ENCODE data around the gene DENND1B.
A peak's percentile ranks its signal among the peaks of the same experiment; 100 is the strongest.

Gene DENND1B

DNA sequence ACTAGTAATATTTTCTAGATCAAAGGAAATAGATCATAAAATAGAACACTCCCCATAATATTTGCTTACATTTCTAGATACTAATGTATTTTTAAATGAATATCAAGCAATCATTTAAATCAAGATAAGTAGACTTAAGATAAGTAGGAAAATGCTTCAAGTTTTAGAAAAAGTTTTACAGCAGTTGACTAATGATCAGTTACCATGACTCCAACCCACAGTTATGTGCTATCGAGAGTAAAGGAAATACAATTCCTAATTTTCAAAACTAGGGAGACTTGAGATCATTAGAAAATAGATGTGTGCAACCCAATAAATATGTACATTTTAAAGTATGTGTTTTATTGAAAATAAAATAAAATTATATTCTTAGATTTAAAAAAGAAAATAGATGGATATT is 95.0 kb downstream of the DENND1B start:
- no peak for DNase-seq

DNA sequence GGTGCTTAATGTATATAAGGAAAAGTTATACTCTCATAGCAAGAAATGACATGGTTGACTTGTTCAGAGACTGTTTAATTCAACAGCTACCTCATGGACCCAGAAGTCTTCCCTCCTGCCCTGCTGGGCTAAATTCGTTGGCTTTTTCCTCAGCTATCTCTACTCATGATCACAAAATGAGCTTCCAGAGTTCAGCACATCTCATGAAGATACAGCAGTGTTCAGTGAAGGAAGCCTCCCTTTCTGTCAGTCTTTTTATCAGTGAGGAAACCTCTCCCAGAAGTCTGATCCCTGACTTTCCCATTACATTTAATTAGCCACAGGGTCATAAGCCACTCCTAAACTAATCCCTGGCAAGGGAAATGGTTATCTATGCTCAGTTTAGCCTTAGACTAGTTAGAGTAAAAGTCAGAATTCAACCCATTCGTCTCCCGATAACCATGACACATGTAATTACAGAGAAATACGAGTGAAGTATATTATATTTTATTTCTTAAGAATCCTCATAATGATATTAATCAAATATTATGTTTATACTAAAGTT is 97.5 kb downstream of the DENND1B start:
- no peak for DNase-seq

- no peak for DNase-seq
Measured at GRCh38 chr1:197677313-197677712, 98.0 kb downstream of the DENND1B start.

DNA sequence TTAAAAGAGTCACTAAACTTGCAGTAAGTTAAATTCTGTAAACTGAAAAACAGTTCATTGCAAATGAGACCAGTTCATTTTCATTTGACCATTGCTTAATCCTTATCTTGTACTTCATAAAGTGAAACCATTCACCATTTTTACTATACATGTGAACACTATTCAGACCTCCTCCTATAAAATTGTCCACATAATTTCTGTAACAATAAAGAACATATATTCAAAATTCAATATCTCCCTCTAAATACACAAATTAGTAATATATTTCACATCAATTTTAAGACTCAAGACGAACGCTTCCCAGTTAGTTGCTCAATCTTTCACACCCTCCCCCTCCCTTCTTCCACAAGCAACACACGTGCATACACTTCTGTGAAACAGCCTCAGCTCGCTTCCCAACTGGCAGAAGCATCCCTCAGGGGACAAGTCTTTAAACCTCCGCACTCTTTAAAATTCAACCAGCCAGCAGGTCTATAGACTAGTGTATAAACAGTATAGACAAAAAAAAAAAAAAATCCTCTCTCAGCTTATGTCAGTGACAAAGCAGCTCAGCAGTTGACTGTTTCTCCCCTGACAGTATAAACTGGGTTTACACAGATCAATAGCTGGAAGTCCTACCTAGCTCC is 99.6 kb downstream of the DENND1B start:
- DNase-seq: peak; percentile 8 to 25 (median 12)

DNA sequence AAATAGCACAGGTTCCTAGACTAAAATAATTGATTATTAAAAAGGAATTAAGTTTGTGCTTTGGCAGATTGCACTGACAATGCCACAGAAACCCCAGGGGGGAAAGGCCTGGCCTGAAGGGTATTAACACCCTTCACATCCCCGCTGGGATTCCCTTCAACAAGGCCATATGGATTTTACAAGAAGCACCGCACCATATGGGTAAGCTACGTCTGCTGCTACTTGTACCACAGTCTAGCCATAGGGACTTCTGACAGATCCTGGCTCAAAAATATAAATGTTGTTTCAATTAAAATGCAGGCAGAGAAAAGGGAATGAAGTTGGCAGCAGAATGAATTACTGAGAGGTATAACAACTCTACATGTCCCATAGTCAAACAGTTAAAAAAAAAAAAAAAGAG is 101.0 kb downstream of the DENND1B start:
- DNase-seq: no peak

DNA sequence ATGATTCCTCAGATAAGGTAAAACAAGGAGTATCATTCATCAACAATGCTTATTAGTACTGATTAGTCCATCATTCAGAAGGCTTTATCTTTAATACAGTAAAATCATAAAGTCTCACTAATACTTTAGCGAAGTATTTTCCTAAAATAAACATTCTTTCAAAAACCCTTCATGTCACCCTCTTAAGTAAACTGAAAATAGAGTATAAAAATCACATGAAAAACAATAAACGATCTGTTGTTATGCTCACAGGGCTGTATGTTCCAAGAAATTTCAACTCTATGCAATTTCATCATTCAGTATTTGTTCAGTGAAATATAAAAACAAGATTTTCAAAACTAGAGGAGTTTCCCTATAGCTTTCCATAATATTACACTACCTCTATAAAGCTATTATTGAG is 102.0 kb downstream of the DENND1B start:
- DNase-seq: no peak

DNA sequence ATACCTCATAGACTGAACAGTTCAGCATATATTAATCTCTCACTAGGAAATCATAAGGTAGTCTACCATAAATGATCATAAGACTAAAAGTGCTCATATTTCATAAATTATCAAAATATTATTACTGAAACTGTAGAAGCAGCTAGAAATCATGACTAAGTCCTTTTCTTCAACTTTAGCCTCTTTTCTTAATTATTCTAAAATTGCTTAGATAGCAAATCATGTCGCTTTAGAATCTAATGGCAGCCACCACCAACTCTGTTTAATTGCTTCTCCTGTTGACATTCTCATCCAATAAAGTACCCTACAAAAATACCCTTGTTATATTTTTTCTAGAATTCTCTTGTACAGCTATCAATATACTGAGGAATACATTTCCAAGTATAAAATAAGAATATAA is 102.9 kb downstream of the DENND1B start:
- no peak for DNase-seq

- no peak for DNase-seq
Measured at GRCh38 chr1:197671920-197672319, 103.4 kb downstream of the DENND1B start.

DNA sequence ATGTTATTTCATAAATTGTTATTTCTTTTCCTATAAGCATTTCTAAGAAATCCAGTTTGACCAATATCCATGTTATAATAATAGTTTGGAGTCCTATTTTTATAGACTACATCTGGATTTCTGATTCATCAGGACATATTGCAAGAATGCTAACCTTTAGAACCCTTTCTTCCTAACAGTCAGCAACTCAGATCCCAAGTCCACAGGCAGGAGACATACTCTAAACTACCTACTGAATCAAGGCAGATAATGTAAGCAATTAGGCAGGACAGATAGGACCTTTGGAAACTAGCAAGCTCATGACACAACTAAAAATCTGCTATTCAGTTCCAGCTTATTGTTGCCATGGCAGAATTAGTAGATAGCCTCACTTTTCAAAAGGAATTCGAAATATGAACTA is 104.1 kb downstream of the DENND1B start:
- no peak for DNase-seq

DNA sequence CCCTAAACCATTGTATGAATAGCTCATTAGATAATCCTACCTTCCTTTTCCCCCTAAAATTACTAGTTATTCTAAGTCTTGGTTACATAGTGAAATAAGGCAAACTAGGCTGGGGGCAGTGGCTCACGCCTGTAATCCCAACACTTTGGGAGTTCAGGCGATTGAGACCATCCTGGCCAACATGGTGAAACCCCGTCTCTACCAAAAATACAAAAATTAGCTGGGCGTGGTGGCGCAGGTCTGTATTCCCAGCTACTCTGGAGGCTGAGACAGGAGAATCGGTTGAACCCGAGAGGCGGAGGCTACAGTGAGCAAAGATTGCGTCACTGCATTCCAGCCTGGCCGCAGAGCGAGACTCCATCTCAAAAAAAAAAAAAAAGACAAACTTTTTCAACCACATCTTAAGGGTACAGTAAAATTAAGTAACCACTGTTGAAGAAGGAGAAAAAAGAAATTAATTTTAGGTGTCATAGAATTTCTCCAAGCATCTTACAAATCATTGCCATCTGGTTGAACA is 108.5 kb downstream of the DENND1B start:
- DNase-seq: no peak

DNA sequence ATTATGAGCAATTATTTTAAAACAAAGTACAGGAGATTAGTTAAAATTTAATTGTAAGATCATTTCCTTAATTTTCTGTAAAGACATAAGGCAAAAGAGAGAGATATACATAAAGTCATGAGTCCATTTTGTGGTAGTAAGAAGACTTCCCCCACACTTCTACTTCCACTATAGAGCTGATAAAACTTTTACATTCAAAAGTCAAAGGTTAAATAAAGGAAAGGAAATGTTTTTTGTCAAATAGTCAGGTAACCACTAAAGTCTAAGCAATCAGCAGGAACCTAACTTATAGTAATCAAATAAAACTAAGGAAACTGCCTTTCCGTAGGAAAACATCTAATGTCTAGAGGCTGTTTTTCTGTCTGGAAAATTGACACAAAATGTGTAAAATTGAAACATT is 110.9 kb downstream of the DENND1B start:
- DNase-seq: no peak

- DNase-seq: no peak
Measured at GRCh38 chr1:197663162-197663953, 111.9 kb downstream of the DENND1B start.

GRCh38 chr1:197660389-197660788 is 114.9 kb downstream of the DENND1B start:
- no peak for DNase-seq

- DNase-seq: peak; percentile 6 to 61 (median 58)
Measured at GRCh38 chr1:197659171-197659570, 116.1 kb downstream of the DENND1B start.

DNA sequence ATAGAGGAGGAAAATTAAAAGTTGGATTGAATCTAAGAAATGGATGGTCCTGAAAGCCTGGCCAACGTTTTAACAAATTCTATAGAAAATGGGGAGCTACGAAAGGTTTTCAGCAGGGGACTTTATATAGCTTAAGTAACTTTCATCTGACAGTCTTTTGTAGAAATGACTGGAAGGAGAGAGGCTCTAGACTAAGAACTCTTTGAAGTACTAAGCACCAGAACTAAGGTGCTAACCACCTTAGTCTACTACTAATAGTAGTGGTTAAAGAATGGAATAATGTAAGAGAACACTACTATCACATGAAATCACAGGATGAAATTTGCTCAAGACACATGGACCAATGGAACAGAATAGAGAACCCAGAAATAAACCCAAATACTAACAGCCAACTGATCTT is 126.1 kb downstream of the DENND1B start:
- no peak for DNase-seq

DNA sequence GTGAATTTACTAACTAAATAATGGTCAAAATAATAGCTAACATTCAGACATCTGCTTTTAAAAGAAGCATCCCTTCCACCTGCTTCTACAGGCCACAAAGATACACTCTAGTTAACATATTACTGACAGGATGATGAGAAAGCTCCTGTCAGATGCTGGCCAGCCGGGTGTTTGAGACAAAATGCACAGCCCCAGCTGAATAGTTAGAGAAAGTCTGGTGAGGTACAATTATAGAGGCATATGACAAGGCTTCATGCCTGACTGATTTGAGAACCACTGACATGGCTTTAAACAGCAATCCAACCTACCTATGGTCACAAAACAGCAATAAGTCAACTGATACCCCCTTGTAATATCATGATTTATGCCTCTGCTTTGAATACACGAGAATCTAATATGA is 137.0 kb downstream of the DENND1B start:
- DNase-seq: no peak

DNA sequence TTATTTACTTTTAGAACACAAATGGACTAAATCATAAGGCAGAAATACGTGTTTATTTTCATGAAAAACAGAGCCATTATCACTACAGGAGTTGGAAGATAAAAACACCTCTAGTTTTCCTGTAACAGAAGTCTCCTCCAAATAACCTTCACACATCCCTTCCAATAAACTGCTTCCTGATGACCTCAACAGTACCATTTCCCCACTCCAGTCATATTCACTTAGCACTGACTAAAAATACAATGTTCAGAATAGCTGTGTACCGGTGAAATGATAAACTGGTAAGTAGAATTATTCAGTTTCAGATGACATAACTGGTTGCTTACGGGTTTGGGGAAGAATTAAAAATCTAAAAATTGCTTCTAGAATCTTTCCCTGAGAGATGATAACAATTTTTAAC is 137.9 kb downstream of the DENND1B start:
- DNase-seq: no peak

GRCh38 chr1:197633447-197634078 is 141.7 kb downstream of the DENND1B start:
- no peak for DNase-seq

GRCh38 chr1:197632651-197633050 is 142.6 kb downstream of the DENND1B start:
- peak in 2 of 3 donors; percentile 1 to 12 for DNase-seq

GRCh38 chr1:197632005-197632404 is 143.3 kb downstream of the DENND1B start:
- DNase-seq: no peak

GRCh38 chr1:197622371-197622770 is 152.9 kb downstream of the DENND1B start:
- DNase-seq: no peak

GRCh38 chr1:197621761-197622160 is 153.5 kb downstream of the DENND1B start:
- no peak for DNase-seq

DNA sequence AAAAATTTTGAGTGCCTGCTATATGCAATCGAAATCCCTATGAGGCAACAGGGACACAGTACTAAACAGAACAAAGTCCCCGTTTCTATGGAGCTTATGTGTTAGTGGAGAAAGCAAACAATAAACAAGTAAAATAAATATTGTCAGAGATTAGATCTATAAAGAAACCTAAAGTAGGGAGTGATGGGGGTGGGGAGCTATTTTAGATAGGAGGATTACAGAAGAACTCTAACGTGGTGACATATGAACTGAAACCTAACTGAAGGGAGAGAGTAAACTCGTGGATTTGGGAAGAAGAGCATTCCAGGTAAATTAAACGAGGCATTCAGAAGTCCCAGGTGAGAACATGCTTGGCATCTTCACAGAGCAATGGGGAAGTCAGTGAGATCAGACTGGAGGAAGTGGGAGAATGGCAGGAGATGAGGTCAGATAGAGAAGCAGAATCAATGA is 154.5 kb downstream of the DENND1B start:
- no peak for DNase-seq

All from suppressor macrophage treated with lipopolysaccharide for 1 hour (primary cell).